NOMO-1 treated with DMSO at 0.1 percent for 48 hours (cell line): ENCODE results near the gene RAP2A.

Experiments used
- DNase-seq: peaks from one replicate; lab custom pipeline; 2025; ENCODE audit not compliant: unreplicated experiment; lab: John Stamatoyannopoulos, UW

Gene RAP2A

DNA sequence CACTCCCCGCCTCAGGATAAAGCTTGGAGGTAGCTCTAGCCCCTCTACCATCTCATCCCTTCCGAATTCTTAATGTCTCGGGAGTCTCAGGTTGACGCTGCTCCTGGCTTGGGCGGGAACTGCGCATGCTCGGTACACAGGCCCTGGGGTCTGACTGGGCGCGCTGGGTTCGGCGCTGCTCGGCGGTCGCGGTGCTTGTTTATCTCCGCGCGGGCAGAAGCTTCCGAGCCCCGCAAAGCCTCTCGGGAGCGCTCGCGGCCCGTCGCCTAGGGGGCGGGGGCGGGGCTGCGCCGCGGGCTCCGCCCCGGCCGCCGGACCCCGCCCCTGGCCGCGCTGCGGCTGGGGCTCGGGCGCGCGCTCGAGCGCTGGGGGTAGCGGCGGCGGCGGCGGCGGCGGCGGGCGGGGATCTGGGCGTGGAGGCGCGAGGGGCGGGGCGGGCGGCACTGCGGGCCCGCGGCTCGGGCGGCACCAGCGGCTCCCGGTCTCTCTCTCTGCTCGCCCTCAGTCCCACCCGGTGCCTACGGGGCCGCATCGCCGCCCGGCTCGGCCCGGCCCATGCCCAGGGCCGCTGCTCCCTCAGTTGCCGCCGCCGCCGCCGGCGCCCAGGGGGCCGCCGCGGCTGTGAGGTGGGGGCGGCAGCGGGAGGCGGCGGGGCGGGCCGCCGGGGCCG, at the start of gene RAP2A:
RAP2A (plus strand) TSS at position 443 of the 670 bp plus-strand sequence. CDS start 302 bp downstream, outside the sequence.
- peak; percentile 71 for DNase-seq

DNA sequence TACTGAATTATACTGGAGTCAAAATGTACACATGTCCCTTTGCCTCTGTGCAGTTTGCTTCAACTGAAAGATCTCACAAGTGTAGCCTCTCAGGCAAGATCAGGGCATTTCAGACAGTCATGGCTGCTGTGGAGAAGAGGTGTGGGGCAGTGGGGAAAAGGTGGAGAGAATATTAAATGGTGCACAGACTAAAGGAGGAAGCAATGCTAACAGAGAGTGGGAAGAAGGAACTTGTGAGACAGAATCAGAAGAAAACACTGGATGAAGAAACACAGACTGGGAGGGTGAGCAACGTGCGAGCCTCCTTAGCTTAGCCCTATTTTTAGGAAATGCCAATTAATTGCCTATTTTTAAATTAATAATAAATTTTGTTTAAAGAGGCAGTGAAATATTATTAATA, 49.6 kb upstream of the RAP2A start:
- peak; percentile 48 for DNase-seq

DNA sequence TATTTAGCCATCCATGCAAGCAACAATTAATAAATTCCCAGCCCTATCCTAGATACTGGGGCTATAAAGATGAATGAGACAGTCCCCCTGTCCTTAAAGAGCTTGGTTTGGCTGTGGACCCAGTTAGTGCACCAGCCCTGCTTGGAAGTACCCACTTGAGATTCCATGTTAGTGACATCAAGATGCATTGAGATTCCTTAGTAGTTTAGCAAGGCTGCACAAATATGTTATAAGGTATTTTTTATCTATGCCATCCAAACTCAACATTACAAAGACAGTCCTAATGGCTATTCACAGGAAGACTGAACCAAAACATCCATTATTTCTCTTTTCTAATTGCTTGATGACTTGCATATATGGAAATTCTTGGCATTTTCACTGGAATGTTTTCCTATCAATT, 48.8 kb upstream of the RAP2A start:
- DNase-seq: no peak

DNA sequence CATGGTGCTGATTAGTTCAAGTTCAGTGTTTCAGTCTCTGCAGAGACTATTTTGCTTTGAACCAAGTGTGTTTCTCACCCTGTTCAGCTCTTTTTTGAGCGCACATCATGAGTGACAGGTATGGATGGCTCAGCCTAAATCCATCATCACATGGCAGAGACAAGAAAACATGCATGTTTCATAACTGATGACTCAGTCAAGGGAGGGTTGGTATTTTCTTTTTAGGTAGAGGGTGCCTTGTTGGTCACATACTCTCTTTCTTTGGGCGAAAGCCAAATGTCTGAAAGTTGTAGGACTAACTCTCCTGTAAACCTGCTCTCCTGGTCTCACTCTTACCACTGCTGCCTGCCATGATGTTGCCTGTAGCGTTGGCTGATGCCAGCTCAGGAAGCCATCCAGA, 48.1 kb upstream of the RAP2A start:
- no peak for DNase-seq

DNA sequence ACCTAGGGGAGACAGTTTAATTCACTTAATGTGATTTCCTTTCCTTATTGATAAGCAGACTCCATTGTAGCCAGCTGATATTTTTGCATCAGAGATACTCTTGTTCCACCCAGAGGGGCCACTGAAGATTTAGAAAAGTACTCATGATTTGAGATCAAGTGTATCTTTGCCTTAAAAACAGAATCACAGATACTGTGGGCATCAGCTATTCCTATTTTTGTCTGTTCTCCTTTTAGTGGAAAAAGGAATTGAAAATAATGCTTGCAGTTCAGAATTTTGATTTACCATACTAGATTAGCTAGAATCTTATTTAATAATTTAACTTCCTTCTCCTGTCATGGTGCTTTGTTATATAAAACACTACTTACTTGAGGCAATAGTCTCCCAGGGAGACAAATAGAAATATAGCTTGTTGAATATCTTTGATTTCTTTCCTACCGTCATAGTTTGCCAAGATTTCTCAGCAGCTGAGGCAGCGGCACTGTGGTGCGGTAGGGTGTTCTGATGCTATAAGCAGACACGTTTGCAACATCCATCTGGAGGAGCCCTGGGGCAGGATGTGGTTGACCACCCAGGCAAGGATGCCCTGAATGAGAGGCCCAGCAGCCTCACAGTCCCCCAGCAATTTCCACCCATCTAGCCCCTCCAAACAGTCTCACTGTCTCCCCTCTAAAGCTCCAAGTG, 47.0 kb upstream of the RAP2A start:
- DNase-seq: peak; percentile 68

DNA sequence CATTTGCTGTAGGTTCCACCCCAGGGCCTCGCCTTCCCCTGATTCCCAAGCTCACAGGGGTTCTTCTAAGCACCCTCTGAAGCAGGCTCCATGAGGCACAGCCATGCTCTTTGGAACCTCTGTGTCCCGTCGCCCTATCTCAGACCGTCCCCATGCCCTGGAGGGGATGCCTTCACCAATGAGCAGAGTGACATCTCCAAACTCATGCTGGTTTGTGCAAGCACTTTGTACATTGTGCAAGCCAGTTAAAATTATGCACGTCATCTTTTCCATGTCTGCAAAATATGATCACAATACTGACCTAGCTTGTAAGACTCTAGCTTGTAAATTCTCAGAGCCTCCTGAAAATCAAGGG, 46.5 kb upstream of the RAP2A start:
- DNase-seq: peak; percentile 70

DNA sequence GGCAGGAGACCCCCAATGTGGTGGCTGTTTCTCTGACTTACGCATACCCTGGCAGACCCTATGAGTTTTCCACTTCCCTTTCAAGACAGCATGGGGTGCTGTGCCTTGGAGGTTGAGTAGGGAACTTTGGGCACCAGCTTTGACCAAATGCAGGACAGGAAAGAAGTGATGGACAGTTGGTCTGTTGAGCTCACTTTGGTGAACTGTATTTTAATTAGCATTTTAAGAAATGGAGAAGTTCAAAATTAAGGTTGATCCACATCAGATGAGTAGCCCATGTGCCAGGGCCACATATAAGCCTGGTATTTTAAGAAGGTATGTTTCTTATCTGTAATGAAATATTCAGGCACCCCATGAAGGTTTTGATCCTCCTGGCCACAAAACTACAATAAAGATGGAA, 46.1 kb upstream of the RAP2A start:
- DNase-seq: peak; percentile 32

DNA sequence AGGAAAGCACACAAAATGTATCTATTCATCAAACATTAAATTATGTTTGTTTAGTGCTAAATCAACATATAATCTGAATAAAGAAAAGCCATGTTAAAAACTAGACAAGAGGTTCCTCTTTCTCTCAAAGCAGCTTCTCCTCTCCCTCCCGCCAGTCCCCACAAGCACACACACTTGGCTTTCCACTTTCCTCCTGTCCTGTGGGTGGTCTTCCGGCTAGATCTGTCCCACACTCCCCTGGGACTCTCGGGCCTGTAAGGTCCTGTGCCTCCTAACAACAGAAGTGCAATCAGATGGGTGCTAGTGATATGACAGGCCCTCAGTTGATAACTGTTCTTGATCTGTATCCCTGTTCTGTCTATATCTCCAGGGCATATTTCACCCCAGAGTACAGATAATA, 45.6 kb upstream of the RAP2A start:
- DNase-seq: peak; percentile 28

DNA sequence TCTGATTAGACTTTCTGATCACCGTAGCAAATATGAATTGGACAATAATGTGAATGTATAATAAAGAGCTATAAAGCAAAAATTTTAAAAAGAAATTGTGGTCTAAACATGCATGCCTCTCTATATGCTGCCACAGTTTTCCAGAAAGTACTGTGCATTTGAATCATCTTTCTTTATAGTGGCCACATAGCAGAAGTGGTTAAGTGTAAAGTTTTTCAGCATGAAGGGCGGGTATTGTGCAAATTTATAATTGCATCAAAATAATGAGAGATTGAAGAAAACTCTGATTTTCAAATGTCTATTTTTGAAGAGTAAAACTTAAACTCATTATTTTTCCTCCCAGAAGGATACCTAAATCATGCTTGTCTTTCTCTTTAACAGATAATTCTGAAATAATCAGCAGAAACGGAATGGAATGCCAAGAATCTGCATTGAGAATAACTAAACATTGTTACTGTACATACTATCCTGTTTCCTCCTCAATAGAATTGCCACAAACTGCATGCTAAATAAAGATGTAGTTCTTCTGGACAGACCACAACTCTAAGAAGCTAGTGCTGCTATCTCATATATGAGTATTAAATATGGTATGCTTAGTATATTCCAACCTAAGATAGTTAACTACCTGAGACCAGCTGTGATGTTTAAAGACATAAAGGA, 42.9 kb upstream of the RAP2A start:
- DNase-seq: no peak

DNA sequence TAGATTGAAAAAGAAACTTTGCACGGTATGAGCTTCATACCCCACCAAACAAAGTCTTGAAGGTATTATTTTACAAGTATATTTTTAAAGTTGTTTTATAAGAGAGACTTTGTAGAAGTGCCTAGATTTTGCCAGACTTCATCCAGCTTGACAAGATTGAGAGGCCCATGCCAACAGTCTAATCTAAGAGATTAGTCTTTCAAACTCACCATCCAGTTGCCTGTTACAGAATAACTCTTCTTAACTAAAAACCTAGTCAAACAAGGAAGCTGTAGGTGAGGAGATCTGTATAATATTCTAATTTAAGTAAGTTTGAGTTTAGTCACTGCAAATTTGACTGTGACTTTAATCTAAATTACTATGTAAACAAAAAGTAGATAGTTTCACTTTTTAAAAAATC, 41.9 kb upstream of the RAP2A start:
- no peak for DNase-seq

DNA sequence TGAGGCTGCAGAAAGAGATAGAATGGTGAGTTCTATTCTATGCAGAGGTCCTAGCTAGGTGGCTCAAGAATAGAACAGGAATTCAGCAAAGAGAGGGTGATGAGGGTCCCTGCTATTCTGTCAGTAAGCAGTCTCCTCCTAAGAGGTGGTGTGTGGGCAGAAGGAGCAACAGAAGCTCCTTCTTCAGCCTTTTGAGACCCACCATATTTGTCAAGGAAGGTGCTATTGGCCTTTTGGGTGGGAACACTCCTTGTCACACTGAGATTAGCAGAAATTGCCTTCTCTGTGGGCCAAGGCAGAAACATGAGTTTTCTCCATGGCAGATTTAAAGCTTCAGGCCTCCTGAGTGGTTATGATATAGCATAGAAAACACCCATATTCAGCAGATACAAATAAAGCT, 39.4 kb upstream of the RAP2A start:
- no peak for DNase-seq

DNA sequence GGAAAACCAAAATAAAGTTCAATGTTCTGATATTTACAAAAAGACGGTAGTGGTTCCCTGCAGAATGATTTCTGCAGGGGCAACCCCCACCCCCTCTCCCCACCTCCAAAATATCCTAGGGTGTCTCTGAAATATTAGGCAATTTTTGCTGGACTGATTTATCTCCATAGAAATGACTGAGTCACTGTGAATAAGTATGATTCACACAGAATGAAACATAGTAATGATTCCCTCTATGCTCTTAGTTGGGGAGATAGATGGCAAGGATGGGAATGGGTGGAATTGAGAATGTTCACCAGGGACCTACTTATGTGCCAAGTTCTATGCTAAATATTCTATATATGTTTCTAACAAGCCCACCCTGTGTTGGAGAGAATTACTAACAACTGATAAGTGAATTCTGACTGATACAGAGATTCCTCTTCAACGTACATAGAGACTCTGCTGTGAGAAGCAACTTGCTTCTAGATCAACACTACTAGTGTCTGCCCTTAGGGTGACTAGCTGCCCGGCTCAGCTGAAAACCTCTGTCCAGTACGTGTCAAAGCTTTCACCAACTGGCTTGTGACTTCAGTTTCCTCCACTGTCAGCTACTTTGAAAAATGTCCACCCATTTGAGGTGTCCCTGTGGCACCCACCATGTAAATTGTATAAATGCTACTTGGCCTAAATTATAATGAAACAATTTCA, 38.4 kb upstream of the RAP2A start:
- DNase-seq: no peak

DNA sequence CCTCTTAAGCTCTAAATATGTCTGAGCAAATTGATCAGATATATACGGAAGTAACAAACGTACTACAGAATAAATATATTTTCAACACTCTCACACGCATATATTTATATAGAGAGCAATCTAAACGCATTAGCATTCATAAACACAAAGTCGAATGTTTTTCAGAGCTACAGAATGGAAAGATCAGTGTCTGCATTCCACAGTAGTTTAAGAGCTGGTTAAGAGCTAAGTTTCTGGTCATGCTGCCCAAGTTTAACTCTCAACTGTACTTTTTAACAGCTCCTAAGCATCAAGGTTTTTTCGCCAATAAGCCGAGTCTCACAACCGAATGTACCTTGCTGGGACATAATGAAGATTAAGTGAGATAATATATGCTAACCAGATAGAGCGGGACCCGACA, 36.7 kb upstream of the RAP2A start:
- DNase-seq: no peak

DNA sequence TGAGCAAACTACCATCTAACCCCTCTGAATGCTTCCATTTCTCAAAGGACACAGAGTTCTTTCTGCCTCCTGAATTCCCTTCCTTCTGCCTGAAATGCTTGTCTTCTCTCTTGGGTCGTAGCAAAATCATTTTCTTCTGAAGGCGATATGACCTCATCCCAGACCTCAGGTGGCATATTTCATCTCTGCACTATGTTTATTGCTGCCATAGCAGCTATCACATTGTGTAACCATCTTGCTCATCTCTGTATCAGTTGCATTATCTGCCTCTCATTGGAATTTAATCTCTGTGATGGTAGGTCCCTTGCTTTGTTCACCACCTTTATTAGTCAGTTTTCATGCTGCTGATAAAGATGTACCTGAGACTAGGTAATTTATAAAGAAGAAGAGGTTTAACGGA, 32.5 kb upstream of the RAP2A start:
- DNase-seq: no peak

DNA sequence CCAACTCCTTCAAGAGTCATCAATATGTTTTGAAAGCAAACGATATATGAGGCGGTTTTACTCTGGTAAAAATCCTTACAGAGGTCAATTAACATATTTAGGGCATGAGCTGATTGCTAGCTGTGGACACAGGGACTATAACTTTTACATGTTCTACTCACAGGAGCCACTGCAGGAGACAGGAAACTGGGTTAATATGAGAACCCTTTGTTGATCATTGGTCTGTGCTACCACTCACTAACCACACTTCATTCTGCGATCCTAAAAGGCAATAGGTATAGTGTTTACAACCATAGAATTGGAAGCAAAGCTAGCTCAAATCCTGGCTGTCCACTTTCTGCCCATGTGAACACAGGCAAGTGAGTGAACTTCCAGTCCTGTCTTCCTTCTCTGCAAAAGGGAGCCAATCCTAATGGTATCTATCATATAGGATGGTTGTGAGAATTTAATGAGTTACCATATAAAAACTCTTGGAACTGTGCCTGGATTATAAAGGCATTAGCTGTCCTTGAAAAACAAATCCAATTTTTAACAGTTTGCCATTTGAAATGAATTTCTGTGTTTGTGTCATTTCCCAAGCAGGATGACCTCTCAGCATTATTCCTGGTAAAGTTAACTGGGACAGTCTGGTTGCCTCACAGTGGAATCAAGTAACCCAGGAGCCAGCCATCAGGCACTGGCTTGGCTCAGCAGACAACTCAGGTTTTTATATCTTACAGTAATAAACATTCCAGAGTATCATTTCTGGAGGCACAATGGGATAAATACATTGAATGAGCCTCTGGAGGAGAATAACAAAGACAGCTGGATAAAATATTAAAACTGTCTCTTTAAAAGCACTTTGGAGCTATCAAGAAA, 29.8 kb upstream of the RAP2A start:
- DNase-seq: no peak

DNA sequence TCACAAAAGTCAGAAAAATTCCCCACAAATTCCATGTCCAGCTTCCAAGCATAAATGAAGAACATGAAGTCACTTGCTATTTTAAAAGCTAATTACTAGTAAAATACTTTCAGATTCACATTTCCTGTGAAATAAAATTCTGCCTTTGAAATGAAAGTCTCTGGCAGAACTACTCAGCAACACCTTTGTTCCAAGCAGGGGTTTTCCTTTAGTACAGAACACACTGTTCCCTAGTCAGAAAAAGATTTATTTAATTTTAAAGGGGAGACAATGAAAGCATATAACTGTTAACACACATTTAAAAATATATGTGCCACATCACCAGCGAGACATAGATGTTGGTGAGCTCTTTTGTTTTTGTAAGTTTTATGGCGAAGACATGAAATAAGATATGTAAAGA, 26.4 kb upstream of the RAP2A start:
- DNase-seq: no peak

DNA sequence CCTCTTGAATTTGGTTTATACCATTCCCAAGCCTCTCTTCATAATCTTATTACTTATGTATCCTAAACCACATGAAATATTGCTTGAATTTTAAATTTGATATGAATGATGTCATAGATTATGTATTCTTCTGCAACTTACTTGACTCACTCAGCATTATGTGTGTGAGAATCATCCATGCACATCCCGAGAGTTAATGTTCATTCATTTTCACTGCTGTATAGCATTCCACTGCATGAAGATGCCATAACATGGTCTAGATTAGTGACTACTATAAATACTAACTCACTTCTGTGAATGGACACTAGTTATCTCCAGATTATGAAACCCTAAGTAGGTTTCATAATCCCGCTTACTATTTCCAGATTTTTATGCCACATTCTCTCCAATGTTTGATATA, 25.0 kb upstream of the RAP2A start:
- DNase-seq: no peak

DNA sequence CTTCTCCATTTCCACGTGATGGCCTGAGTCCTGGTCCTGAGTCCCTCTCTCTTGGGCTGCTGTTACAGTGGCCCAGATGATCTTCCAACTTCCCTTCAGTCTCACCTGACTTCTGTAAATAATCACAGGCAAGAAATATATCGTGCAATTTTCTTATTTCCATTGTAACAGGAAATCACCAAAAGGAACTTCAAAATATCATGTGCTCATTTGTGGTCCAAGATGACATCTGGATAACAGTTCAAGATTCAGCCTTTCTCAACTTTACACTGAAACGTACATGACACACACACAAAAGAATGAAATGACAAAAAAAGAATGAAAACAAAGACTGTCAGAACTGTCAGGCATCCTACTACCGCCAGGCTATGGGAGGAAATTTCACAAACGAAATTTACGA, 22.0 kb upstream of the RAP2A start:
- no peak for DNase-seq

DNA sequence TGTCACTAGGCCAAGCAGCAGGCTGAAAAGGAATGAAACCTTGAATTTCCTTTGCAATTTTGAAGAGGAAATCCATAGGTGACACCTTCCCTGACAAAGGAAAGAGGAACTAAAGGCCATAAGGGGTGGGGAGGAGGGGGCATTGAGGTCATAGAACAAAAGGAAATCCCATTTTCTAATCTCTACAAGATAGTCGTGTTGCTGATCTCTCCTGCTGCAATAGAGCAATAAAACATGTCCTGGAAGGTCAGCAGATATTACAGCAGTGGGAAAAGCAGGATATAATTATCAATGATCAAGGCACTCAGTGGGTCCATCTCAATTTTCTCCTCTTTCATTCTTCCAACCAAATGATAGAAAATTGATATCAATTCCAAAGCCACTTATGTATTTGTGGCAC, 20.3 kb upstream of the RAP2A start:
- no peak for DNase-seq

DNA sequence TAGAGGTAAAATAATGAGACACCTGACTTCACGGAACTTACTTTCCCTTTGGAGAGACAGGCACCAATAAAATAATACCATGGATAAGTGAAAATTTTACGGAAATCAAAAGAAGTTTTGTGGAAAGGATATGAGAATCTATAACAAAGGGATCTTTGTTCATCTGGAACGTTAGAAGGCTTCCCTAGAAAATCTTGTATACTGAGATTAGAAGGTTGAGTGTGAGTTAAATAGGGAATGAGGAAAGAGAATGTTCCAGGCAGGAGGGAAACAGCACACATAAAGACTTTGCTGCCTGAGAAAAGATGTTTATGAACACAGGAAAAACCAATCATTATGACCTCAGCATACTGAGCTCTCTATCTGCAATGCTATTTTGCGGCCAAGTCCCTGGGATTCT, 19.6 kb upstream of the RAP2A start:
- DNase-seq: no peak

DNA sequence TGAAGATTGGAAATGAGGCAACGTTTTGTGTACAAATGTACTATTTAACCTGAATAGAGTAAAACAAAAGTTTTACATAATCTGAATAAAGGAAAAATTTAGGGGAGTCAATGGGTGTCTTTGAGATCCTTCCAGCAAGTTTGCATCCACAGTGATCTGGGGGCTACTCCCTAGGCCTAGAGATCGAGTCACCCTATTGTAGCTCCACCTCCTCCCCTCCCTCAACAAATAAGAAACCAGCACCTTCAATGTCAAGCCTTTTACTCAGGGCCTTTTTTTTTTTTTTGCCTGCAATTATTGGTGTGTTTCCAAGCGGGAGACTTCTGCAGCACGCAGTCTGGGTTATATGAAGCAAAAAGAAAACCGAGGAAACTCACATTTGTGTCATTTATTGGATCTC, 16.3 kb upstream of the RAP2A start:
- no peak for DNase-seq
